H1 (cell line): ENCODE measurements around the gene FBXL14.

Source experiments
- EZH2 ChIP-seq: fragments of 200-600 bp; sonication (generic); IDR thresholded peaks from 2 replicates; pipeline ENCODE4 v1.7.1; 2012; ENCODE audit warnings: low read depth, mild to moderate bottlenecking, moderate library complexity, low read length, inconsistent platforms; ENCODE audit not compliant: severe bottlenecking
- NANOG ChIP-seq: IDR thresholded peaks from 2 replicates; pipeline ENCODE4 v1.6.1; 2011; ENCODE audit warnings: low read length, low read depth, mild to moderate bottlenecking, inconsistent platforms; ENCODE audit not compliant: insufficient read depth, poor library complexity, severe bottlenecking
- RAD21 ChIP-seq, 2 experiments: IDR thresholded peaks in 1 of 2; conservative IDR thresholded peaks in 1 of 2; 2 replicates each; pipeline ENCODE4 v1.6.1; 2011; ENCODE audit warnings: low read depth in 2 of 2, low read length in 2 of 2, improper control_type of control experiment in 1 of 2, inconsistent platforms in 1 of 2, mild to moderate bottlenecking in 1 of 2, moderate library complexity in 1 of 2
- SUZ12 ChIP-seq: fragments of 200-600 bp; sonication (generic); IDR thresholded peaks from 2 replicates; pipeline ENCODE4 v1.6.1; 2012; ENCODE audit warnings: mild to moderate bottlenecking, inconsistent platforms, low read length, moderate library complexity, mixed read lengths

GRCh38 chr12:1551496-1551895 is 42.9 kb downstream of the FBXL14 start:
- TF ChIP-seq EZH2 (no peak), NANOG (no peak), RAD21 (IDR thresholded peaks at IDR 0.05 in 1 of 2, conservative IDR thresholded peaks at IDR 0.05 in 1 of 2; ENCODE audit: low read depth in 2 of 2, low read length in 2 of 2) (no peak), SUZ12 (no peak)
